Trophoblast cell (in vitro differentiated cells and primary cell): Measurements from ENCODE around the gene MCF2L.

Experiments
- DNase-seq, 2 donors: peaks; one replicate each; pipeline ENCODE4 v3.0.0-alpha.2; 2016
- H2AFZ ChIP-seq: 2 replicates; pipeline ENCODE4 v1.6.1; 2013; ENCODE audit warnings: low read length, moderate library complexity, mild to moderate bottlenecking; ENCODE audit not compliant: insufficient read depth, poor library complexity
- H2AK5ac ChIP-seq: 2 replicates; pipeline ENCODE4 v1.6.1; 2013; ENCODE audit warnings: mild to moderate bottlenecking, low read length
- H2BK120ac ChIP-seq: 2 replicates; pipeline ENCODE4 v1.6.1; 2013; ENCODE audit warnings: low read length, mild to moderate bottlenecking, moderate library complexity; ENCODE audit not compliant: insufficient read depth, poor library complexity
- H2BK12ac ChIP-seq: 2 replicates; pipeline ENCODE4 v1.6.1; 2013; ENCODE audit warnings: mild to moderate bottlenecking, low read length, moderate library complexity
- H2BK5ac ChIP-seq: 2 replicates; pipeline ENCODE4 v1.6.1; 2013; ENCODE audit warnings: low read length, low read depth, moderate library complexity, mild to moderate bottlenecking; ENCODE audit not compliant: poor library complexity
- H3K14ac ChIP-seq: 2 replicates; pipeline ENCODE4 v1.6.1; 2013; ENCODE audit warnings: mild to moderate bottlenecking, low read length
- H3K18ac ChIP-seq: 2 replicates; pipeline ENCODE4 v1.6.1; 2013; ENCODE audit warnings: mild to moderate bottlenecking, low read length
- H3K23ac ChIP-seq: 2 replicates; pipeline ENCODE4 v1.6.1; 2013; ENCODE audit warnings: low read length
- H3K27ac ChIP-seq: 2 replicates; pipeline ENCODE4 v1.5.1; 2013; ENCODE audit warnings: low read depth, mild to moderate bottlenecking, inconsistent platforms, low read length, moderate library complexity
- H3K27me3 ChIP-seq: 2 replicates; pipeline ENCODE4 v1.6.1; 2013; ENCODE audit warnings: inconsistent platforms, mild to moderate bottlenecking, low read length, moderate library complexity; ENCODE audit not compliant: insufficient read depth
- H3K36me3 ChIP-seq, 2 experiments: 1 replicate in 1 of 2; 2 replicates in 1 of 2; pipeline ENCODE4 v1.6.1; 2013; ENCODE audit warnings: low read length in 2 of 2, mild to moderate bottlenecking in 2 of 2, moderate library complexity in 1 of 2; ENCODE audit not compliant: insufficient read depth in 2 of 2, control insufficient read depth in 1 of 2
- H3K4ac ChIP-seq: 2 replicates; pipeline ENCODE4 v1.6.1; 2013; ENCODE audit warnings: low read depth, mild to moderate bottlenecking, low read length, moderate library complexity
- H3K4me1 ChIP-seq, 2 experiments: 1 replicate in 1 of 2; 2 replicates in 1 of 2; pipeline ENCODE4 v1.6.1; 2013; ENCODE audit warnings: low read length in 2 of 2, mild to moderate bottlenecking in 2 of 2, moderate library complexity in 1 of 2; ENCODE audit not compliant: insufficient read depth in 2 of 2, control insufficient read depth in 1 of 2
- H3K4me2 ChIP-seq: 2 replicates; pipeline ENCODE4 v1.6.1; 2013; ENCODE audit warnings: inconsistent platforms, mild to moderate bottlenecking, low read length, moderate library complexity
- H3K4me3 ChIP-seq: 2 replicates; pipeline ENCODE4 v1.5.1; 2013; ENCODE audit warnings: mild to moderate bottlenecking, low read depth, low read length, inconsistent platforms
- H3K79me1 ChIP-seq: one replicate; pipeline ENCODE4 v1.6.1; 2013; ENCODE audit warnings: low read length
- H3K79me2 ChIP-seq: 2 replicates; pipeline ENCODE4 v1.6.1; 2013; ENCODE audit warnings: low read length, mild to moderate bottlenecking; ENCODE audit not compliant: control insufficient read depth, insufficient read depth, poor library complexity
- H3K9ac ChIP-seq: 2 replicates; pipeline ENCODE4 v1.6.1; 2013; ENCODE audit warnings: mild to moderate bottlenecking, low read length
- H3K9me3 ChIP-seq: 2 replicates; pipeline ENCODE4 v1.6.1; 2013; ENCODE audit warnings: low read depth, mild to moderate bottlenecking, control low read depth, inconsistent platforms, low read length; ENCODE audit not compliant: insufficient read depth
- H4K12ac ChIP-seq: 2 replicates; pipeline ENCODE4 v1.6.1; 2013; ENCODE audit warnings: low read depth, mild to moderate bottlenecking, low read length, moderate library complexity
- H4K8ac ChIP-seq: 2 replicates; pipeline ENCODE4 v1.6.1; 2013; ENCODE audit warnings: low read depth, mild to moderate bottlenecking, low read length, moderate library complexity
- H4K91ac ChIP-seq: one replicate; pipeline ENCODE4 v1.6.1; 2013; ENCODE audit warnings: low read depth, mild to moderate bottlenecking, low read length, moderate library complexity
- WGBS: extraction: QIAGEN DNeasy Blood & Tissue Kit; methylation state at CpG from one replicate; pipeline ENCODE4 v1.1.7; 2013; ENCODE audit warnings: missing lambda C conversion rate; ENCODE audit not compliant: insufficient read length, insufficient coverage; ENCODE audit errors: extremely low coverage; 5-methylcytosine and 5-hydroxymethylcytosine counted together

MCF2L gene

GRCh38 chr13:113016526-113017295 lies 47.7 kb downstream of the MCF2L start:
- no peak overlapping the region for H2AK5ac ChIP-seq
- peaks cover 4% of the 10 kb centered on the region for H3K27me3 ChIP-seq
- no peak overlapping the region for H3K9ac ChIP-seq
- WGBS, result no CpG with 5 or more reads among the region's 41 CpGs
- H4K12ac ChIP-seq, result no peak overlapping the region
- H3K79me1 ChIP-seq, result peaks cover 2% of the 10 kb centered on the region
- peaks cover 11% of the 10 kb centered on the region for H3K9me3 ChIP-seq
- no peak overlapping the region for H3K18ac ChIP-seq
- no peak overlapping the region for H4K8ac ChIP-seq
- H4K91ac ChIP-seq, result no peak overlapping the region
- H3K36me3 ChIP-seq, result no peaks in the 10 kb centered on the region
- H3K4me1 ChIP-seq, result peaks cover 12 to 14% of the 10 kb centered on the region in 2 experiments
- no peaks in the 10 kb centered on the region for H3K79me2 ChIP-seq
- H2BK120ac ChIP-seq, result no peak overlapping the region
- no peak overlapping the region for H3K27ac ChIP-seq
- H3K4ac ChIP-seq, result no peak overlapping the region
- no peak overlapping the region for H3K4me3 ChIP-seq
- H3K23ac ChIP-seq, result no peak overlapping the region
- H3K4me2 ChIP-seq, result no peak overlapping the region
- no peak overlapping the region for H2BK5ac ChIP-seq
- H2AFZ ChIP-seq, result no peak overlapping the region
- peak in 1 of 2 donors; percentile 56 for DNase-seq
- no peak overlapping the region for H2BK12ac ChIP-seq
- H3K14ac ChIP-seq, result no peak overlapping the region

DNA sequence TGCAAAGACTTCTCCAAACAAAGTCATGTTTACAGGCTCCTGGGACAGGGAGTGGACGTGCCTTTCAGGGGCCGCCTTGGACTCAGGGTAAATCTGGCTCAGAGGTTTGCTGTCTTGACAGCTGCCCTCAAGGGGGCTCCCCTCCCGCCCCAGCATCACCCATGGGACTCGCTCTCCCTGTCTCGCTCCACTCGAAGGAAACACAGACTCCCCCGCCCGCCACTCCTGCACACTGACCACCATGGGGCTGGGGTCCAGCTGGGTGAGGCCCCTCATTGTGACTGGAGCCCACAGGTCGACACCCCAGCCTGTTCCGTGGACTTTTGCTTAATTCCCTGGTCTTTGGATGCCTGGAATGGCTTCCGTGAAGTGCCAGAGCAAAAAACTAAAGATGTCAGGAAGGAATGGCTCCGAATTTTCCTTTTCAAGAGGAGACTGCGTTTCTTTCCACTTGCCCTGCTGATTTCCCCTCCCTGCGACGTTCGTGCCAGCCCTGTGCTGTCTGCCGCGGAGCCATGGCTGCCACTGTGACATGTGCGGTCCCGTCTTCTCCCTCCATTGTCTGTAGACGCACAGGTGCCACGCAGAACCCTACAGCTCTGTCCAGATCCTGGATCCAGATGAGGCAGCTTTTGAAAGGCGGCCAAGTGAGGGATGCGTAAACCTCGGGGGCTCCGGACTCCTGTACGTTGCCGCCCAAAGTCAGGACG lies 48.6 kb downstream of the MCF2L start:
- Histone ChIP-seq H3K4me1 (peaks cover 16 to 18% of the 10 kb centered on the region in 2 experiments), H3K27ac (no peak overlapping the region), H3K14ac (no peak overlapping the region), H2BK12ac (no peak overlapping the region), H3K4me2 (no peak overlapping the region), H3K27me3 (peaks cover 4% of the 10 kb centered on the region), H3K18ac (no peak overlapping the region), H3K36me3 (no peaks in the 10 kb centered on the region), H3K4ac (no peak overlapping the region), H3K23ac (no peak overlapping the region), H2BK5ac (no peak overlapping the region), H2AK5ac (no peak overlapping the region), H3K4me3 (no peak overlapping the region), H4K12ac (no peak overlapping the region), H2AFZ (no peak overlapping the region), H3K79me1 (peaks cover 4% of the 10 kb centered on the region), H2BK120ac (no peak overlapping the region), H4K91ac (no peak overlapping the region), H3K9ac (no peak overlapping the region), H3K9me3 (peaks cover 11% of the 10 kb centered on the region), H3K79me2 (no peaks in the 10 kb centered on the region), H4K8ac (no peak overlapping the region)
- WGBS, result no CpG with 5 or more reads among the region's 29 CpGs
- no peak for DNase-seq

DNA sequence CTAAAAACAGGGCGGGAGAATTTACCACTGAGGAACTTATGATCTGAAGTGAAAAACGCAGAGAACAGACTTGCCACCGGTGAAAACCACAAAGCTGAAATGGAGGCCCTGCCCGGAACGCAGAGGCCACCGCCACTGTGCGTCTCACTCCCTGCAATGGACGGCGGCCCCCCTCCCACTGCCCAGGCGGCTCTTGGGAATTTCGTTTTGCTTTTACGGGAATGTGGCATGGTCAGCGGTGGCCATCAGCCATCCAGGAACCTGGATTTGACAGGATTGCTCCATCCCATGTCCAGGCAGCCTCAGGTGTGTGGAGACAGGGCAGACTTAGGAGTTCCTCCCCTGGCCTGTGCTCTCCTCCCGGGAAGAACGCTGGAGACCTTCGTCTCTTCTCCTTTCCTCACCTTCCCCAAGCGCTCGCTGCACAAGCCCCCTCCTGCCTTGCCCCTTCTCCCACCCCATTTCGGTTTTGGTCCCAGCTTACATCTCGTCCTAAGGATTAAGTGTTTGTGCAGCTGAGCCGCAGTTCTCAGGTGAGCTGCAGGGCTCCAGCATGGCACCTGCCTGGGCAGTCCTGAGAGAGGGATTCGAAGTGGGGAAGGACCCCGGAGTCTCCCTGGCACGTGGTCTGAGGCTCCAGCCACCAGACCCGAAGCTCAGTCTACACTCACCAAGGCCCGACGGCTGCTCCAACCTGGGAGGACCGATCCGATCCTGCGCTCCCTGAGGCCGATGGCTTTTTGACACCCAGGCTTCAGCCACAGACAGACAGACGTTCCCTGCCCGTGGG lies 49.9 kb downstream of the MCF2L start:
- peaks cover 17 to 18% of the 10 kb centered on the region in 2 experiments for H3K4me1 ChIP-seq
- H3K23ac ChIP-seq, result no peak overlapping the region
- no peak overlapping the region for H2AFZ ChIP-seq
- H4K91ac ChIP-seq, result no peak overlapping the region
- no peak overlapping the region for H2BK5ac ChIP-seq
- H4K8ac ChIP-seq, result no peak overlapping the region
- no peak overlapping the region for H3K4me3 ChIP-seq
- H3K79me1 ChIP-seq, result peaks cover 2% of the 10 kb centered on the region
- no peak overlapping the region for H3K27ac ChIP-seq
- H2AK5ac ChIP-seq, result no peak overlapping the region
- no peak overlapping the region for H2BK120ac ChIP-seq
- no peaks in the 10 kb centered on the region for H3K79me2 ChIP-seq
- peaks cover 4% of the 10 kb centered on the region for H3K27me3 ChIP-seq
- H3K4me2 ChIP-seq, result no peak overlapping the region
- no peak for DNase-seq
- peaks cover 12% of the 10 kb centered on the region for H3K9me3 ChIP-seq
- no peak overlapping the region for H3K9ac ChIP-seq
- H4K12ac ChIP-seq, result no peak overlapping the region
- no CpG with 5 or more reads among the region's 33 CpGs for WGBS
- H2BK12ac ChIP-seq, result no peak overlapping the region
- H3K4ac ChIP-seq, result no peak overlapping the region
- H3K36me3 ChIP-seq, result no peaks in the 10 kb centered on the region
- H3K14ac ChIP-seq, result no peak overlapping the region
- H3K18ac ChIP-seq, result no peak overlapping the region

GRCh38 chr13:113020323-113021080 lies 51.5 kb downstream of the MCF2L start:
- H4K91ac ChIP-seq, result no peak overlapping the region
- DNase-seq, result no peak
- no peak overlapping the region for H2AFZ ChIP-seq
- no peak overlapping the region for H4K12ac ChIP-seq
- peaks cover 2% of the 10 kb centered on the region for H3K79me1 ChIP-seq
- no peak overlapping the region for H3K4me3 ChIP-seq
- H3K27me3 ChIP-seq, result peaks cover 4% of the 10 kb centered on the region
- peaks cover 16 to 17% of the 10 kb centered on the region in 2 experiments for H3K4me1 ChIP-seq
- H3K23ac ChIP-seq, result no peak overlapping the region
- 100% methylated on average over 2 of the region's 17 CpGs for WGBS
- H3K4ac ChIP-seq, result no peak overlapping the region
- H2BK120ac ChIP-seq, result no peak overlapping the region
- no peak overlapping the region for H3K27ac ChIP-seq
- H3K9me3 ChIP-seq, result peaks cover 7% of the 10 kb centered on the region
- H3K36me3 ChIP-seq, result no peaks in the 10 kb centered on the region
- H3K14ac ChIP-seq, result no peak overlapping the region
- no peak overlapping the region for H3K4me2 ChIP-seq
- no peak overlapping the region for H4K8ac ChIP-seq
- no peaks in the 10 kb centered on the region for H3K79me2 ChIP-seq
- no peak overlapping the region for H3K18ac ChIP-seq
- H2BK12ac ChIP-seq, result no peak overlapping the region
- H2BK5ac ChIP-seq, result no peak overlapping the region
- no peak overlapping the region for H2AK5ac ChIP-seq
- H3K9ac ChIP-seq, result no peak overlapping the region
